Fibroblast of villous mesenchyme (primary cell): ENCODE data around the gene PLXNB2. TPM values are rescaled to one million over a fixed set of nuclear protein-coding genes. Genes with fewer than 3 reads are reported as not detected.
A peak's percentile ranks its signal among the peaks of the same experiment; 100 is the strongest.

Experiments used
- DNase-seq: peaks from one replicate; pipeline ENCODE4 v3.0.0-alpha.2; 2010; ENCODE audit warnings: low read depth
- H3K4me3 ChIP-seq: 2 replicates; pipeline ENCODE4 v1.5.1; 2011; ENCODE audit warnings: low read depth, mild to moderate bottlenecking, low read length
- CTCF ChIP-seq: IDR thresholded peaks from 2 replicates; pipeline ENCODE4 v1.5.1; 2012; ENCODE audit warnings: low read depth, mild to moderate bottlenecking, low read length; ENCODE audit not compliant: insufficient read depth
- total RNA-seq: library from RNA; depleted of rRNA; stranded (reverse); fragments of >200 nt; gene quantifications from 2 replicates; pipeline ENCODE4 v1.2.3, GENCODE V29; 2012

PLXNB2 gene
- total RNA-seq, 1 donor = 168 TPM

GRCh38 chr22:50311606-50312351, 4.3 kb upstream of the PLXNB2 start:
- TF ChIP-seq CTCF = no peak
- no peak for DNase-seq
- H3K4me3 ChIP-seq = no peak overlapping the region

- no peak for TF ChIP-seq CTCF
- H3K4me3 ChIP-seq = no peak overlapping the region
- no peak for DNase-seq
These were observed 3.6 kb upstream of the PLXNB2 start for GRCh38 chr22:50310949-50311444.

GRCh38 chr22:50310031-50310722, 2.7 kb upstream of the PLXNB2 start:
- no peak for TF ChIP-seq CTCF
- DNase-seq = no peak
- no peak overlapping the region for H3K4me3 ChIP-seq

GRCh38 chr22:50309601-50309991, 2.1 kb upstream of the PLXNB2 start:
- no peak for DNase-seq
- TF ChIP-seq CTCF = no peak
- no peak overlapping the region for H3K4me3 ChIP-seq

- no peak for DNase-seq
- TF ChIP-seq CTCF = no peak
- H3K4me3 ChIP-seq = no peak overlapping the region
These were observed 1.6 kb upstream of the PLXNB2 start for GRCh38 chr22:50308986-50309600.

- TF ChIP-seq CTCF = no peak
- no peak overlapping the region for H3K4me3 ChIP-seq
These were observed 1.1 kb upstream of the PLXNB2 start for GRCh38 chr22:50308597-50308935.

More at GRCh38 chr22:50308597-50308935, 1.1 kb upstream of the PLXNB2 start:
- DNase-seq = peak; percentile 86
